Right lobe of liver (tissue), 4 donors: ENCODE results near the gene MAST4.

ENCODE experiments used
- CTCF ChIP-seq, 4 donors: fragments of 200-600 bp in 3 of 4; fragments of 450-650 bp in 1 of 4; IDR thresholded peaks; one replicate each; pipeline versions ENCODE4 v1.5.1 to v1.8.0; 2016 to 2022; ENCODE audit warnings: antibody characterized with exemption in 4 of 4, mild to moderate bottlenecking in 2 of 4
- POLR2A ChIP-seq: fragments of 450-650 bp; IDR thresholded peaks from one replicate; pipeline ENCODE4 v1.6.1; 2017; ENCODE audit warnings: antibody characterized with exemption, mild to moderate bottlenecking
- donor health status: DM: no; HTN: no; CAD: no.
- donor health status: DM: no; HTN: no; CAD: no.
- donor health status: DM: no; HTN: yes; CAD: no.

GRCh38 chr5:66986534-66986933 is 390.3 kb downstream of the MAST4 start:
- TF ChIP-seq CTCF (IDR thresholded peaks at IDR 0.05) (no peak), POLR2A (no peak)
